CD14-positive monocyte (primary cell): Measurements from ENCODE around the gene FSCN2. TPM values are rescaled to one million over a fixed set of nuclear protein-coding genes. Genes with fewer than 3 reads are reported as not detected.
A peak's percentile ranks its signal among the peaks of the same experiment; 100 is the strongest.

Experiments
- DNase-seq, 3 donors: peaks; one replicate each; pipeline ENCODE4 v3.0.0-alpha.2; 2011 to 2022
- H2AFZ ChIP-seq: 2 replicates; pipeline ENCODE4 v1.6.0; 2012; ENCODE audit warnings: mild to moderate bottlenecking, low read depth, low read length, inconsistent platforms; ENCODE audit not compliant: insufficient read depth, poor library complexity, severe bottlenecking
- H3K27ac ChIP-seq, 2 donors: 1 replicate in 1 of 2; 2 replicates in 1 of 2; pipeline ENCODE4 v1.5.1; 2012 to 2013; ENCODE audit warnings: low read length in 2 of 2, control low read depth in 1 of 2, inconsistent platforms in 1 of 2, low read depth in 1 of 2, mild to moderate bottlenecking in 1 of 2
- H3K27me3 ChIP-seq, 2 donors: one replicate each; pipeline versions ENCODE4 v1.6.0 to v1.6.1; 2011 to 2013; ENCODE audit warnings: low read length in 2 of 2; ENCODE audit not compliant: control insufficient read depth in 2 of 2, insufficient read depth in 2 of 2
- H3K36me3 ChIP-seq, 2 donors: replicated peaks in 1 of 2; 1 replicate in 1 of 2; 2 replicates in 1 of 2; pipeline versions ENCODE4 v1.5.1 to v1.6.1; 2012 to 2013; ENCODE audit warnings: low read length in 2 of 2, control low read depth in 1 of 2, inconsistent platforms in 1 of 2, mild to moderate bottlenecking in 1 of 2; ENCODE audit not compliant: insufficient read depth in 2 of 2, control insufficient read depth in 1 of 2
- H3K4me1 ChIP-seq, 2 donors: 1 replicate in 1 of 2; 2 replicates in 1 of 2; pipeline versions ENCODE4 v1.5.1 to v1.6.1; 2012 to 2013; ENCODE audit warnings: low read length in 2 of 2, control low read depth in 1 of 2, inconsistent platforms in 1 of 2, mild to moderate bottlenecking in 1 of 2, moderate library complexity in 1 of 2; ENCODE audit not compliant: insufficient read depth in 2 of 2, control insufficient read depth in 1 of 2
- H3K4me2 ChIP-seq: replicated peaks from 2 replicates; pipeline ENCODE3; 2012; ENCODE audit warnings: low read length, moderate library complexity, mild to moderate bottlenecking; ENCODE audit not compliant: poor library complexity, severe bottlenecking; ENCODE audit errors: extremely low read depth
- H3K4me3 ChIP-seq, 3 experiments: fragments of 200-600 bp in 1 of 3; sonication (generic) in 1 of 3; replicated peaks in 1 of 3; 1 replicate in 2 of 3; 2 replicates in 1 of 3; pipeline ENCODE4 v1.5.1; 2011 to 2013; ENCODE audit warnings: low read length in 3 of 3, mild to moderate bottlenecking in 3 of 3, control low read depth in 2 of 3, low read depth in 2 of 3, inconsistent platforms in 1 of 3, moderate library complexity in 1 of 3
- H3K79me2 ChIP-seq: 2 replicates; pipeline ENCODE4 v1.6.0; 2012; ENCODE audit warnings: mild to moderate bottlenecking, control low read depth, inconsistent platforms, low read length, moderate library complexity; ENCODE audit not compliant: insufficient read depth
- H3K9ac ChIP-seq: 2 replicates; pipeline ENCODE4 v1.6.0; 2017; ENCODE audit warnings: low read length, mild to moderate bottlenecking; ENCODE audit not compliant: insufficient read depth, poor library complexity, severe bottlenecking
- H3K9me3 ChIP-seq, 2 donors: replicated peaks in 1 of 2; 1 replicate in 1 of 2; 2 replicates in 1 of 2; pipeline versions ENCODE4 v1.5.1 to v1.6.1; 2012 to 2013; ENCODE audit warnings: low read length in 2 of 2, control low read depth in 1 of 2; ENCODE audit not compliant: control insufficient read depth in 1 of 2, insufficient read depth in 1 of 2
- H4K20me1 ChIP-seq: 2 replicates; pipeline ENCODE4 v1.6.0; 2012; ENCODE audit warnings: mild to moderate bottlenecking, low read length, control low read depth, moderate library complexity; ENCODE audit not compliant: insufficient read depth
- H3K27ac Mint-ChIP-seq, 7 donors: one replicate each; pipeline ENCODE4 v1.8.0; 2020; ENCODE audit warnings: mild to moderate bottlenecking in 7 of 7, mixed read lengths in 7 of 7, moderate library complexity in 6 of 7, inconsistent platforms in 2 of 7
- H3K27me3 Mint-ChIP-seq, 3 donors: one replicate each; pipeline ENCODE4 v1.8.0; 2021 to 2022; ENCODE audit warnings: low read depth in 3 of 3, mild to moderate bottlenecking in 3 of 3, mixed read lengths in 3 of 3, moderate library complexity in 3 of 3, inconsistent platforms in 1 of 3
- H3K36me3 Mint-ChIP-seq, 2 donors: one replicate each; pipeline ENCODE4 v1.8.0; 2020; ENCODE audit warnings: mixed read lengths in 2 of 2, inconsistent platforms in 1 of 2, mild to moderate bottlenecking in 1 of 2
- H3K4me1 Mint-ChIP-seq: one replicate; pipeline ENCODE4 v1.8.0; 2020; ENCODE audit warnings: mild to moderate bottlenecking, mixed read lengths
- H3K4me3 Mint-ChIP-seq, 2 donors: one replicate each; pipeline ENCODE4 v1.8.0; 2020; ENCODE audit warnings: mild to moderate bottlenecking in 2 of 2, mixed read lengths in 2 of 2, moderate library complexity in 1 of 2
- H3K9me3 Mint-ChIP-seq, 7 donors: one replicate each; pipeline ENCODE4 v1.8.0; 2020 to 2022; ENCODE audit warnings: mixed read lengths in 7 of 7, mild to moderate bottlenecking in 6 of 7, moderate library complexity in 6 of 7, inconsistent platforms in 2 of 7
- CTCF ChIP-seq: fragments of 200-600 bp; IDR thresholded peaks from one replicate; pipeline ENCODE4 v1.8.0; 2022; ENCODE audit warnings: antibody characterized with exemption, mild to moderate bottlenecking
- WGBS: methylation state at CpG from one replicate; pipeline ENCODE4 v1.1.5; 2013; ENCODE audit warnings: missing lambda C conversion rate; ENCODE audit not compliant: insufficient coverage; 5-methylcytosine and 5-hydroxymethylcytosine counted together
- intact Hi-C, 2 donors: fragments of 100-400 bp; cut with micrococcal nuclease; formaldehyde crosslinking; loops; one replicate each; pipeline versions ENCODE4 v1.15.0 to v1.15.1; 2023
- polyA plus RNA-seq, 3 donors: library from polyadenylated mRNA; depleted of rRNA in 1 of 3; unstranded in 2 of 3; stranded (reverse) in 1 of 3; fragments of 300-500 nt in 2 of 3; fragments of >200 nt in 1 of 3; fragmentation: Illumina TruSeq in 2 of 3; gene quantifications; 1 replicate in 2 of 3; 2 replicates in 1 of 3; pipeline ENCODE4 v1.2.3, GENCODE V29; 2012 to 2021

FSCN2 gene
- polyA plus RNA-seq, 3 donors, result 0.07 TPM; not detected in 2

- peaks cover 0 to 4% (median 2%) of the 10 kb centered on the region in 7 donors for H3K9me3 Mint-ChIP-seq
- H3K4me3 Mint-ChIP-seq, result peak overlapping the region; percentile 95 to 96
- H3K4me2 ChIP-seq, result peak overlapping the region; percentile 91
- H3K4me1 Mint-ChIP-seq, result peaks cover 50% of the 10 kb centered on the region
- H3K9me3 ChIP-seq, result no peaks in the 10 kb centered on the region
- DNase-seq, result peak in 1 of 3 donors; percentile 44
- H2AFZ ChIP-seq, result no peak overlapping the region
- H3K27me3 ChIP-seq, result no peaks in the 10 kb centered on the region
- 8% methylated on average over 18 of the region's 22 CpGs for WGBS
- no peak for TF ChIP-seq CTCF
- H4K20me1 ChIP-seq, result peaks cover 52% of the 10 kb centered on the region
- H3K27ac ChIP-seq, result peak overlapping the region; percentile 36 to 70
- H3K36me3 Mint-ChIP-seq, result peaks cover 31 to 38% of the 10 kb centered on the region in 2 donors
- intact Hi-C loops, result loop anchor here (2.0 to 5.0 kb wide), 4 partner anchors 23 to 113 kb away; partner anchors contain the start of genes BAHCC1 (in 1 of the 2) and FAAP100 (in 1 of the 2)
- H3K27ac Mint-ChIP-seq, result peak overlapping the region; percentile 83 to 95 (median 89)
- H3K4me1 ChIP-seq, result peaks cover 40 to 58% of the 10 kb centered on the region in 2 donors
- H3K9ac ChIP-seq, result peak overlapping the region; percentile 82
- peaks cover 0 to 2% (median 2%) of the 10 kb centered on the region in 3 donors for H3K27me3 Mint-ChIP-seq
- peaks cover 28 to 31% of the 10 kb centered on the region in 2 donors for H3K36me3 ChIP-seq
- H3K79me2 ChIP-seq, result peaks cover 59% of the 10 kb centered on the region
- H3K4me3 ChIP-seq, result peak overlapping the region; percentile 75 to 94 (median 83)
These were observed 18.0 kb upstream of the FSCN2 start for GRCh38 chr17:81509972-81510784.

GRCh38 chr17:81510785-81511553, 17.2 kb upstream of the FSCN2 start:
- Mint-ChIP-seq H3K9me3 (peaks cover 0 to 4% (median 2%) of the 10 kb centered on the region in 7 donors), H3K27ac (peak overlapping the region; percentile 82 to 95 (median 89)), H3K27me3 (peaks cover 0 to 2% (median 0%) of the 10 kb centered on the region in 3 donors), H3K36me3 (peaks cover 31 to 38% of the 10 kb centered on the region in 2 donors), H3K4me3 (peak overlapping the region; percentile 95 to 96), H3K4me1 (peaks cover 57% of the 10 kb centered on the region)
- Histone ChIP-seq H3K9me3 (no peaks in the 10 kb centered on the region), H2AFZ (no peak overlapping the region), H3K4me2 (peak overlapping the region; percentile 91), H3K27me3 (no peaks in the 10 kb centered on the region), H3K4me1 (peaks cover 47 to 66% of the 10 kb centered on the region in 2 donors), H3K36me3 (peaks cover 28 to 31% of the 10 kb centered on the region in 2 donors), H3K9ac (peak overlapping the region; percentile 82), H4K20me1 (peaks cover 52% of the 10 kb centered on the region), H3K27ac (peak overlapping the region; percentile 36 to 70), H3K79me2 (peaks cover 67% of the 10 kb centered on the region), H3K4me3 (peak overlapping the region; percentile 75 to 94 (median 83))
- WGBS, result 4% methylated on average over 34 of the region's 48 CpGs
- intact Hi-C loops, result loop anchor here (2.0 to 5.0 kb wide), 4 partner anchors 24 to 114 kb away; partner anchors contain the start of genes BAHCC1 (in 1 of the 2) and FAAP100 (in 1 of the 2)
- no peak for DNase-seq
- TF ChIP-seq CTCF, result no peak
